ENCODE results near the gene ANKH.

GRCh38 chr5:14869668-14870164, 1.9 kb downstream of the ANKH start:
- TF ChIP-seq CTCF (conservative IDR thresholded peaks at IDR 0.05; ENCODE audit: low read depth, low read length) (no peak), EZH2 (IDR thresholded peaks at IDR 0.05; ENCODE audit: borderline replicate concordance, low read depth, low read length, poor library complexity, severe bottlenecking) (no peak)
